Left lobe of liver (tissue), 2 donors: ENCODE measurements around the gene RAPGEF1. TPM values are rescaled to one million over a fixed set of nuclear protein-coding genes. Genes with fewer than 3 reads are reported as not detected.

Experiments
- ATAC-seq: fragments of 200-7000 bp; cut with Tn5 transposase; one replicate; pipeline ENCODE4 v1.9.1; 2020; ENCODE audit warnings: mild to moderate bottlenecking, moderate library complexity
- DNase-seq: peaks from one replicate; pipeline ENCODE4 v3.0.0-alpha.2; 2020; ENCODE audit warnings: low spot score
- total RNA-seq: library from RNA; stranded (reverse); gene quantifications from one replicate; pipeline ENCODE4 v1.2.1, GENCODE V29; 2021
- donor health status: DM: no; HTN: no; CAD: no; lungs with moderate emphysema.
- donor health status: DM: no; HTN: yes; CAD: no.

Gene RAPGEF1
- total RNA-seq, 1 donor from 2014 or later = 36.9 TPM

DNA sequence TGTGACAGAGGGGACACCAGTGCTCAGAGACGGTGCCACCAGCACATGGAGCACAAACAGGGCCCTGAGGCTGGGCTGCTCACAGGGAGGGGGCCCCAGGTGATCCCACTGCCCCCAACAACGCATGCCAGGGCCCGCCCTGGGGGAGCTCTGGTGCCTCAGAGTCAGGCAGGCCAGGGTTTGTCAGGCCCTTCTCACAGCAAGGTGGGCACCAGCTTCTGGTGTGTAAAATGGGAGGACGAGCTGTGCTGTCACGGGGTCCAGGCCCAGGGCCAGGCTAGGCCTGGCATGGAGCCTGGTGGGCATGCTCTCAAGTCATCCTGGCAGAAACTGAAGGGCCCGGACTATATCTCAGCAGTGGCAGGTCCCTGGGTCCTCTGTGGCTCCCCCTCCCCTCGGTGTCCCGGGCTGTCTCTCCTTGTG lies 160.1 kb downstream of the RAPGEF1 start:
- ATAC-seq (peak; percentile 52), DNase-seq (no peak)

DNA sequence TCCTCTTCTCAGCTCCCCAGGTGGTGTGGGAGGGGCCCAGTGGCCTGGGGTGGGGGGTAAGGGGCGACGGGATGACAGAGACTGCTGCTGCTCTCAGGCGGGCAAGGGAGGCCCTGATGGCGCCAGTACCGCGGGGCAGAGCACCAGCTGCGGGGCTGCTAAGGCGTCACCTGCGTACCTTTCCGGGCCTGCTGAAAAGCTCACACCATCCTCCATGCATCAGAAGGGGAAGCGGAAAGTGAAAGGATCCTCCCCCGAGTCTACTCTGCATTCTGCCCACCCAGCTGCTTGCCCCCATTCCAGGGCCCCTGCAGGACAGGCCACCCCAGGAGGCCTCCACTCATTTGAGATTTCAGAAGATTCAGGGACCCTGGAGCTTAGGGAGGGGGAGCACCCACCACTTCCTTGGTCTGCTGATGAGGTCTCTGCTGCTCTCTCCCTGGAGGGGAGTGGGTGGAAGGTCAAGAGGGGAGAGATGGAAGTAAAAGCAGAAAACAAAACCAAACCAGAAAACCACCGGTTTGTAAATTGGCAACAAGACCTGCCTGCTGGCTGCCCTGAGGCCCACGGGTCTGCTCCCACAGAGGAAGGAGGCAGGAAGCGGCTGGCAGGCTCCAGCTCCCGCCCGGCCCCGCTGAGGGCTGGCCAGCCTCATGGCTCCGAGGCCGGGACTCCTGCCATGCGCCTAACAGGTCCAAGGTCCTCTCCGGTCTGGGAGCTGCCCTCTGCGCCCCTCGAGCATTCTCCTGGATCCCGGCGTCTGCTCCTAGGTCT lies 161.0 kb downstream of the RAPGEF1 start:
- ATAC-seq = peak; percentile 92
- peak; percentile 87 for DNase-seq

DNA sequence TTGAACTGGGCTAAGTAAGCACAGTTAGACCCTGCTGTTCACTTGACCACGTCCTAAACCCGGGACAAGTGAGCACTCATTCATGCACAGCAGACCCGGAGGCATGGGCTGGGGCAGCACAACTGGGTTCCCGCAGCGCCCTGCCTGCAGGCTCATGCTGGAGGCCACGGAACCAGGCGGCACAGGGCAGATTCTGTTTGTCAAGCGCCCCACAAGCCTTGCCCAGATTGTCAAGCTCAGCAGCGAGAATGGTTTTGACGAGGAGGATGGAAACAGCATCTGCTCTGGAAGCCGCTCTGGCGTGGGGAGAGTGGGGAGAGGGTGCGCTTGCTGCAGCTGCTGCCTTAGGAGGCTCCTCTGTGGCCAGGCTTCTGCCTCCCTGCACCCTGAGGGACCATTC lies 161.9 kb downstream of the RAPGEF1 start:
- ATAC-seq (no peak), DNase-seq (no peak)

DNA sequence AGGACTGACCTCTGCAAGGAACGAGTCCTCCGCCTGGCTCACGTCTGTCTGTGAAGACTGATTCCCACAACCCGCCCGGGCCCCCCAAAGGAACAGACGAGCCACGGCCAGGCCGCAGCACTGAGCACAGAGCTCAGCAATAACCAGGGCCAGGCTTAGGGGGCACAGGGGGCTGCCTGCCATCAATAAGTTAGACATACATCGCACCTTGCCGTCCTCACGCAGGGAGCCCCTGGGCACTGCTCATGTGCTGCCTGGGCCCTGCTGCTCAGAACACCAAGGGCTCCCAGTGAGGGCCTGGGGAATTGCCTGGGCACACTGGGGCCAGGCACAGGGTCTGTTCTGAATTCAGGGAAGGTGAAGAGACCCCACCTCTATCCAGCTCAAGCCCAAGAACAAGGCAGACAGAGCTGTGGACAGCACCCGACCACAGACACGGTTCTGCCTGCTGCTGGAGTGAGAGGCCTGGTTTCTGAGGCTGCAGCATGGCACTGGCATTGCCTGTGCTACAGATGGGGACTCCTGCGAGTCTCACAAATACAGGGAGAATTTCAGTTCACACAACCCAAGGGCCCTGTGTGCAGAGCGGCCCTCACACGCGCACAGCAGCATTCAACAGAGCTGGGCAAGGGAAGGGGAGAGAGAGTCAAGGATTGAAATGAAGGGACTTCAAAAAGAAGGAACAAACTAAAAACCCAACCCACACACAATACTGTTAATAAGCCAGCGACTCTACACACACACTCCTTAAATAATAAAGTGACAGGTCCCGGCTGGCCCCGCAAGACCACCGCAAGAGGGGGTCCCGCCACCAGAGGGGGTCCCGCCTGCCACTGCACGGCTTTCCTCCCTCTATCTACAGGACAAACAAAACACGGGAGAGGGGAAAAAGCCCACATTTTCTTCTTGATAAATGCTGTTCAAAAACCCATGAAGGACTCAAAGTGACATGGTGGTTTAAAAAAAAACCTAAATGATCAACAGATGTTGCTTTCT lies 162.6 kb downstream of the RAPGEF1 start:
- ATAC-seq = no peak

DNA sequence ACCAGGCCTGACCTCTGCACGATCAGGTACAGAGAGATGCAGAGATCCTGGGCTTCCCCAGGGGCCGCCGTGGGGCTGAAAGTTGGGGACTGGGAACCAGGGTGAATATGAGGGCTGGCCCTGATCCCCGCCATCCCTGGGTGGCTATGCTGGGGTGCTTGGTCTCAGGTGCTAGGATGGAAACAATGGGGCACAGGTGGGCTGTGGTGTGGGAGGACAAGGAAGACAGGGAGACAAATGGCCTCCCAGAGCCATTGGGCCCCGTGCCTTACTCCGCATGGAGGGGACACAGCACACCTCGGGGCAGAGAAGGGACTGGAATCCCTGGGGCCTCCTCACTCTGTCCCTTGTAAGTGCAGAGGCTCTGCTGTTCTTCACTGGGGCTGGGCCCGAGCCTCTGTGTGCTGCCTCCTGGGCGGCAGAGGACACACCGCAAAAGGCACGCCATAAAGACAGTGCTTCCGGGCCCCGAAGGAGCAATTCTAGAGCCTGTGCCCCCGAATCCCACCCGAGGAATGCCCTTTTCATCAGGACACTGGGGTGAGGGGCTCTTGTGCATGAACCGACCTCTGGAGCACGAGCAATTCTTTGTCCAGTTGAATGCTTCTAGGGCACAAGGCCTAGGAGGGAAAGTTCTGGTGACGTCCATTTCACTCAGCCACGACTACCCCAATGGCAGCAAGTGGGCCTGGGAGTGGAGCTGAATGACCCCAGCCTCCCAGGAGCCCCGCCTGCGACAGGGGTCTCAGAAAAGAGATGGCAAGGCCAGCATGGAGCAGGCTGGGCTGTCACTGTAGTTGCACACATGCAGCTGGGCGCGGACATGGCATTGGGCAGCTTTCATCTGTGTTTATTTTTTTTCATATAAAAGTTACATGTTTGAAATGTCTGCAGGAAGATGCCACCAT lies 163.7 kb downstream of the RAPGEF1 start:
- no peak for DNase-seq
- no peak for ATAC-seq

More for the DNA sequence above, 162.6 kb downstream of the RAPGEF1 start:
- no peak for DNase-seq

DNA sequence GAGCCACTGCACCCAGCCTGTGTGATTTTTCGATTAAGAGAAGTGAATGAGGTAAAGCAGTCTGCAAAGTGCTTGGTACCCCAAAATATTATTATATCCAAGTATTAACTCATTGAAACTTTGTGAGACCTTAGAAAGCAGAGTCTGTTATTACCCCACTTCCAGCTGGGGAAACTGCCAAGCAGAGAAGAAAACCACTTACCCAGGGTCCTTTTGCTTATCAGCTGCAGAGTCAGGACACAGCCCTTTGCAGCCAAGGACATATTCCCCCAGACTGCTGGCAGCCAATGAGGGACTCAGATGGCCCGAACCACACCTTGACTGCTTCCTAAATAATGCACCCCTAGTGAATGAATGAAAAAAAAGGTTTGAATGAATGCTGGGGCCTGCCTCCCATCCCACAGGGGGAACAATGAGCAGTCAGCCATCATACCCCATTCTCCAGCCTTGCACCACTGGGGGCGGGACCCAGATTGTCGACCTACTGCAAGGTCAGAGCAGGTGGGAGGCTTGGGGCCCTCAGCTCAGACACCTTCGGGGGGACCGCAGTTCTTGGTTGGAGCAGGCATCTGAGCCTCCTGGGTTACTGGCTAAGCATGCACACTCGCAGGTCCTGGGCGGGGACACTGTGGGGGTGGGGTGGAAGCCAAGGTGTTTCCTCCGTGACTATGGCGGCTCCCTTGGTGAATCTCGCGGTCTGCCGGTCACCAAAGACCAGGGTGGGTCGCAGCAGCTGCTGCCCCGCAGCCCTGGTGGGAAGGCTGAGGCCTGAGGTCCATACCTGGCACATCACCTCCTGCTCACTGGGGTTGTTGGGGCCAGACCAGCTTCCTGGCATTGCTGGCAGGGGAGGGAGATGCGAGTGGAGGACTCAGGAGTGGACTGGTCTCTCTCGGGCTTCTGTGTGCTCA lies 164.9 kb downstream of the RAPGEF1 start:
- DNase-seq (no peak), ATAC-seq (no peak)

DNA sequence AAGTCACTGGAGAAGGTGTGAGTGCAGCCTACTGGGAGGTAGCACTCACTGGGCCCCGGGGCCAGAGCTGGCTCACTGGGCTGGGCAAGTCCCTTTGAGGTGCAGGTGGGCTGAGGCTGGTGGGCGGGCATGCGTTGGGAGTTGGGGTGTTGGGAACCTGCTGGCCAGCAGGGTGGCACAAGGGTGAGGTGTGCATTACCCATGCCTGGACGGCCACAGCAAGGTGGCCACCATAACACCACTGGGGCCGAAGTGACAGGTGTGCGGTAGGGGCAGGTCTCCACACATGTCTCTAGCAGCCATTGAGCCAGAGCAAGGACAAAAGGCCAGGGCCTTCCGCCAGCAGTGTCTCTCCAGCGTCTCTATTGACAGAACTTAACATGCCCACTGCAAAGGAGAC lies 172.0 kb downstream of the RAPGEF1 start:
- ATAC-seq (peak; percentile 30), DNase-seq (no peak)

DNA sequence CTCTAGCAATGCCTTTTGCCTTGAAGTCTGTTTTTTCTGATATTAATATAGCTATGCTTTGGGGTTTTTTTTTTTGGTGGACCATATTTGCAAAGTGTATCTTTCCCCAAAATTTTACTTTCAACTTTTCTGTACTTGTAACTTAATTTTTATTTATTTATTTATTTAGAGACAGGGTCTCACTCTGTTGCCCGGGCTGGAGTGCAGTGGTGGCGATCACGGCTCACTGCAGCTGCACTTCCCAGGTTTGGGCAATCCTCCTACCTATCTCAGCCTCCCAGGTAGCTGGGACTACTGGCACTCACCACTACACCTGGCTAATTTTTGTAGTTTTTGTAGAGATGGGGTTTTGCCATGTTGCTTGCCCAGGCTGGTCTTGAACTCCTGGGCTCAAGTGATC lies 173.7 kb downstream of the RAPGEF1 start:
- no peak for ATAC-seq

DNA sequence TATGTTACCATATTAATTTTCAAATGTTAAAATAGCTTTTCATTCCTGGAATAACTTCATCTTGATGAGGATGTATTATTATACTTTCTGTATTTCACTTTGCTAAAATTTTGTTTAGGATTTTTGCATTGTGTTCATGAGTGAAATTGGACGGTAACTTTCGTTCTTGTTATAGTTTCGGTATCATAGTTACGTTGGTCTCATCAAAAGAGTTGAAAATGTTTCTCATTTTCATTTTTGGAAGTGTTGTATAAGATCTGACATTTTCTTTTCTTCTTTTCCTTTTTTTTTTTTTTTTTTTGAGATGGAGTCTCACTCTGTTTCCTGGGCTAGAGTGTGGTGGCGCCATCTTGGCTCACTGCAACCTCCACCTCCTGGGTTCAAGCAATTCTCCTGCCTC lies 174.5 kb downstream of the RAPGEF1 start:
- DNase-seq (no peak), ATAC-seq (no peak)

More for the DNA sequence above, 173.7 kb downstream of the RAPGEF1 start:
- no peak for DNase-seq

DNA sequence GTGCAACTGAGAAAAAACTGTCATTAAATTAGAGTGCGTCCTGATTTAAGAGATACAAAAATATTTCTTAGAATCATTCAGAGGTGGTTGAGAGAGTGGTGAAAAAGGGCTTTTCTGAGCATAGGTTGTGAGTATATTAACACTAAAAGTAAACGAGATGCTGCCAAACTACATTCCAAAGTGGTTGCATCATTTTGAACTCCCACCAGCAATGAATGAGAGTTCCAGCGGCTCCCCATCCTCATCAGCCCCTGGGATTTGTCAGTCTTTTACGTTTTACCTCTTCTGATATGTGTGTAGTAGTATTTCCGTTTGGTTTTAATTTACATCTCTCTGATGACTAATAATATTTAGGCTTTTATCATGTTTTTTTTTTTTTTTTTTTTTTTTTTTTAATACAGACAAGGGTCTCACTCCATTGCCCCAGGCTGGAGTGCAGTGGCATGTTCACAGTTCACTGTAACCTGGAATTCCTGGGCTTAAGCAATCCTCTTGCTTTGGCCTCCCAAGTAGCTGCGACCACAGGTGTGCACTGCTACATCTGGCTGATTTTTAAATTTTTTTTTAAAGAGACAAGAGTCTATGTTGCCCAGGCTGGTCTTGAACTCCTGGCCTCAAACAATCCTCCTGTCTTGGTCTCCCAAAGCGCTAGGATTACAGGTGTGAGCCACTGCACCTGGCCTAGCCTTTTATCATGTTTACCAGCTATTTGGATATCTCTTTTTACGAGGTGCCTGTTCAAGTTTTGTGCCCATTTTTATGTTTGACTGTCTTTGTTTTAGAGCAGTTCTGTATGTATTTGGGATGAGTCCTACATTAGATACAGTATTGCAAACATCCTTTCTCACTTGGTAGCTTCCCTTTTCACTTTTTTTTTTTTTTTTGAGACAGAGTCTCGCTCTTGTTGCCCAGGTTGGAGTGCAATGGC lies 177.6 kb downstream of the RAPGEF1 start:
- DNase-seq = no peak
- no peak for ATAC-seq

DNA sequence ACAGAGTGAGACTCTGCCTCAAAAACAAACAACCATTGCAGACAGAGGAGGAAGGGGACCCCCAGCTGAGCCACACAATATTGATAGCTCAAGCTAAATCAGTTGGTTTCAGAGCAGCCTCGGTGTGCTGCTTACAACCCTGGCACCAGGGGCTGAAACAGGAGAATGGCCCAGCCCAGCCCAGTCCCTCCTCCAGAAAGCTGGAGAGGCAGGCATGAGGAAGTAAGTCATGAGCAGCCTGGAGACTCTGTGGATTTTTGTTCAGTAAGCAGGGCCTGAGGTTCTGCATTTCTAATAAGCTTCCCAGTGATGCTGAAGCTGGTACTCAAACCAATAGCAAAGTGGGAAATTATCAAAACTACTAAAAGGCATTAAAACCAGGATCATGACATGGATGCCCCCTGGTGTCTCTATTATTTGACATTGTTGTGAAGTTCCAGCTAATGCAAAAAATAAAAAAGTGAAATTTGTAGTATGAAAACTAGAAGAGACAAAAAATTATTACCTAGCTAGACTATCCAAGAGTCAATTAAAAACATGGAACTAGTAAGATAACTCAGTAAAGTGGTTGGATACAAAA lies 180.4 kb downstream of the RAPGEF1 start:
- DNase-seq (no peak), ATAC-seq (peak; percentile 57)

DNA sequence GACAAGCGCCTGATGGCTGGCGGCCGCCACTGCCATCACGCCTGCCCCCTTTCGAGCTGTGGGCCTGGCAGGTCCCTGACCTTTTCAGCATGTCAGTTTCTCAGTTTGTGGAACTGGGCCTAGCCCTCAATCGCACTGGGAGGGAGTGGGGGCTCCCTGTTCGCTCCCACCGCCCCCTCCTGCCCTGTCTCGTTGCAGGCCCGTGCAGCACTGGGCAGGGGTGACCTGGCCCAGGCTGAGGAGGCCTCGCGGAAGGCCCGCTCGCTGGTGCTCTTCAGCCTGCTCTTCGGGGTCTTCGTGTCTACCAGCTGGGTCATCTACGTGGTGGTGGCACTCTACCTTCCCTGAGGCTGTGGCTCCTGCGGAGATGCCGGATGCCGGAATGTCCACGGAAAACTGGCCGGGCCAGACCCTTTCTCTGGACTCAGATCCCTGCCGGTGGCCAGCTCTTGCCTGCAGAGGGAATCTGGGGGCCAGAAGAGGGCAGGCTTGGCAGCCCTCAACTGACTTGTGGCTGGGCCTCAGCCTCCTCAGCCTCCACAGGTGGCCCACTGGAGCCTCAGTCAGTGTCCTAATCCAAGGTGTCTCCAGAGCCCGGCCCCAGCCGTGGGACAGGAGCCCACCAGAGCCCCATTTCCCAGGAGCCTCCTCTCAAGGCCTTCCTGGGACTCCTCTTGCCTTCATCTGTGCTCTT lies 181.9 kb downstream of the RAPGEF1 start:
- ATAC-seq (peak; percentile 17), DNase-seq (no peak)

DNA sequence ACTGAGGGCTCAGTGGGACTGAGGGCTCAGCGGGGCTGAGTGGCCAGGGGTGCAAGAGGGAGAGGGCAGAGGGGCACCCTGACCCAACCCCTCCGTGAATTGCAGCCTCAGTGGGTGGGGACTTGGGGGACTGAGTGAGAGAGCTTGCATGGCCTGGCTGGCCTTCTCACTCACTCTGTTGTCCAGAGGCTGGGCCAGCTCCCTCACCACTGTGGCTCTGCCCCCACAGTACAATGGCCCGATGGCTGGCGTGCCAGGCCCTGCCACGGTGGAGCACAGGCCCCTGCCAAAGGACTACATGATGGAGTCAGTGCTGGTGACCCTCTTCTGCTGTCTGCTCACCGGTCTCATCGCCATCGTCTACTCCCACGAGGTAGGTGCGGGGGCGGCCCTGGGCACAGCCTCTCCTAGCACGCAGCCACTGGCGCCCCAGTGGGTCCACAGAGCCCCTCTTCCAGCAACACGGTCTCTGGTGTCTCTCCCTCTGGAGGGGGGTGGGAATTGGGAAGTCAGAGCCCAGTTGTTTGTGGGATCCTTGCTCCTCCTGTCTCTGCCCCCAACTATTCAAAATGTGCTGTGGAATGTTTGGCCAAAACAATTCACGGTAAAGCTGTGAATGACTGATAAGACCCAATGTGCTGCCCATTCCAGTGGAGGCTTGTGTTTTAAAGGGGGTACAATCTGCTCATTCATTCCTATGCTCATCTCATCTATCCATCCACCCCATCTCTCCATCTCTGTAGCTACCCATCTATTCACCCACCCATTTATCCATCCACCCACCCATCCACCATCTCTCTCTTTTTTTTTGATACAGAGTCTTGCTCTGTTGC lies 183.8 kb downstream of the RAPGEF1 start:
- no peak for DNase-seq
- no peak for ATAC-seq

DNA sequence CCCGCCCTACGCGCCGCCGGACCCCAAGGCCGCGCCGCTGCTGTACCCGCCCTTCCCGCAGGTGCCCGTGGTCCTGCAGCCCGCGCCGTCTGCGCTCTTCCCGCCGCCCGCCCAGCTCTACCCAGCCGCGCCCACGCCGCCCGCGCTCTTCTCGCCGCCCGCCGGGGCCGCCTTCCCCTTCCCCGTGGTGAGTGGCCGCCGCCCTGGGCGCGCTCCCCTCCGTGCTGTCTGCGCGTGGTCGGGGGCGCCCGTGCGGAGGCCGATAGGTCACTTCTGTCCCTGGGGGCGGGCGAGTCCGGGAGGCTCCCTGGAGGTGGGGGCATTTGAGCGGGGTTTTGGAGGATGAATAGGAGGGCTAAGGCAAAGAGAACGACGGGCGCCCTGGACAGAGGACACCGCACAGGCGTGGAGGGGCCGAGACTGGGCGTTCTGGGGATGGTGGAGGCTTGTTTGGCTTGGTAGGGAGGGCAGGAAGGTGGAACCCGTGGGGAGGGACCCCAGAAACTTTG lies 185.0 kb downstream of the RAPGEF1 start:
- DNase-seq (no peak), ATAC-seq (no peak)

DNA sequence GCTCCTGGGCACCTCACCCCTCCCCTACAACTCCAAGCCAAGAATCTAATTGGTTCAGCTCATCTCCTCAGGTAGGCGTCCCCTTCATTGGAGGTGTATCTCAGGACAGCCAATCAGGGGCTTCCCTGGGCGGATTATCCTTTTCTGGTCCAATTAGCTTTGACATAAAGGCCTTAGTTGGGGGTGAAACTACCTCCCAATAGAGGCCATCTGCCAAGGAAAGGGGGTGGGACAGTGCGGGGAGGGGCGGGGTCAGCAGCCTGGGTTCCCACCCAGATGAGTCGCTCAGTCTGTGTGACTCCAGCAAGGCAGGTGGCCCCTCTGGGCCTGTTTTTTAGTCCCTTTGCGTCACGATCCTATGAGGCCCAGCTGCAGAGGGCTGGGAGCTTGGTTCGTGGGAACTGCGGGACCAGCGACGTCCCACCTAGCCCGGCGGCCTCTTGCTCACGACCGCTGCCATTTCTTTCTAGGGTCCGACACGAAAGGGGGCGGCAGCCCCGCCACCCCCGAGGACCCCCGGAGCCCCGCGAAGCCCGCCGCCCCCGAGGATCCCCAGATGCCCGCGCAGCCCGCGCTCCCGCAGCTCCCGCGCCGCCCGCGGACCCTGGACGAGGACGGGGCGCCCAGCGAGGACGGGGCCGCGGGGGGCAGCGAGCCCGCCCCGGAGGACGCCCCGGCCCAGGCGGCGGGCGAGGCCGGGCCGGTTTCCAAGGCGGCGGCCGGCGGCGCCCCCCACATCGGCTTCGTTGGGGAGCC lies 185.6 kb downstream of the RAPGEF1 start:
- DNase-seq = no peak
- ATAC-seq = no peak

DNA sequence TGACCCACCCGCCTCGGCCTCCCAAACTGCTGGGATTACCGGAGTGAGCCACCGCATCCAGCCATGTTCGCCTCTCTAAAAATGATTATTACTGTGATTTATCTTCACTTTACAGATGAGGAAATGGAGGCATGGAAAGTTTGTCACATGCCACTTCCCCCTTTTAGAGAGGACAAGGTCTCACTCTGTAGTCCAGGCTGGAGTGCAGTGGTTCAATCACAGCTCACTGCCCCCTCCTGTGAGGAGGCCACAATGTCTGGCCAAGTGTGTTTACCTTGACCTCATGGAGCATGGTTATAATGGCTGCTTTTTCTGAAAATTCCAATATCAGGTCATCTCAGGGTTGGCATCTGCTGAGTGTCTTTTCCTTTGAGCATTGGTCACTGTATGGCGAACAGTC lies 187.8 kb downstream of the RAPGEF1 start:
- ATAC-seq = no peak
- no peak for DNase-seq
